DMS153 treated with DMSO at 0.1 percent for 48 hours (cell line): ENCODE measurements around the gene RNF144A.

ENCODE experiments used
- DNase-seq: peaks from one replicate; lab custom pipeline; 2025; ENCODE audit not compliant: unreplicated experiment; lab: John Stamatoyannopoulos, UW

The RNF144A gene

GRCh38 chr2:6945821-6946220 lies 28.6 kb downstream of the RNF144A start:
- DNase-seq: no peak

- DNase-seq: no peak
Measured at GRCh38 chr2:6946722-6947121, 29.5 kb downstream of the RNF144A start.

GRCh38 chr2:6947929-6948676 lies 30.9 kb downstream of the RNF144A start:
- no peak for DNase-seq

GRCh38 chr2:6948677-6949351 lies 31.6 kb downstream of the RNF144A start:
- no peak for DNase-seq

GRCh38 chr2:6951046-6951445 lies 33.8 kb downstream of the RNF144A start:
- DNase-seq: no peak

- DNase-seq: no peak
Measured at GRCh38 chr2:6952101-6952500, 34.9 kb downstream of the RNF144A start.

GRCh38 chr2:6954586-6954985 lies 37.4 kb downstream of the RNF144A start:
- no peak for DNase-seq

GRCh38 chr2:6955511-6956136 lies 38.4 kb downstream of the RNF144A start:
- no peak for DNase-seq

- DNase-seq: no peak
Measured at GRCh38 chr2:6956566-6956965, 39.4 kb downstream of the RNF144A start.

GRCh38 chr2:6957031-6957714 lies 40.0 kb downstream of the RNF144A start:
- DNase-seq: no peak

- DNase-seq: no peak
Measured at GRCh38 chr2:6957910-6958615, 40.9 kb downstream of the RNF144A start.

GRCh38 chr2:6958616-6959235 lies 41.5 kb downstream of the RNF144A start:
- DNase-seq: no peak

GRCh38 chr2:6959751-6960150 lies 42.5 kb downstream of the RNF144A start:
- no peak for DNase-seq

GRCh38 chr2:6960659-6961058 lies 43.4 kb downstream of the RNF144A start:
- DNase-seq: no peak

GRCh38 chr2:6963727-6964126 lies 46.5 kb downstream of the RNF144A start:
- DNase-seq: no peak

- no peak for DNase-seq
Measured at GRCh38 chr2:6965071-6965795, 48.0 kb downstream of the RNF144A start.

GRCh38 chr2:6966446-6966940 lies 49.3 kb downstream of the RNF144A start:
- DNase-seq: no peak

GRCh38 chr2:6967301-6967700 lies 50.1 kb downstream of the RNF144A start:
- no peak for DNase-seq

- DNase-seq: no peak
Measured at GRCh38 chr2:6968319-6969100, 51.3 kb downstream of the RNF144A start.
